SH-SY5Y (cell line): ENCODE results near the gene RNF11.

Source experiments
- GATA2 ChIP-seq: IDR thresholded peaks from 2 replicates; pipeline ENCODE4 v1.6.1; 2011; ENCODE audit warnings: mild to moderate bottlenecking, low read depth, low read length
- GATA3 ChIP-seq: IDR thresholded peaks from 2 replicates; pipeline ENCODE4 v1.6.1; 2011; ENCODE audit warnings: low read depth, mild to moderate bottlenecking, low read length, moderate library complexity

DNA sequence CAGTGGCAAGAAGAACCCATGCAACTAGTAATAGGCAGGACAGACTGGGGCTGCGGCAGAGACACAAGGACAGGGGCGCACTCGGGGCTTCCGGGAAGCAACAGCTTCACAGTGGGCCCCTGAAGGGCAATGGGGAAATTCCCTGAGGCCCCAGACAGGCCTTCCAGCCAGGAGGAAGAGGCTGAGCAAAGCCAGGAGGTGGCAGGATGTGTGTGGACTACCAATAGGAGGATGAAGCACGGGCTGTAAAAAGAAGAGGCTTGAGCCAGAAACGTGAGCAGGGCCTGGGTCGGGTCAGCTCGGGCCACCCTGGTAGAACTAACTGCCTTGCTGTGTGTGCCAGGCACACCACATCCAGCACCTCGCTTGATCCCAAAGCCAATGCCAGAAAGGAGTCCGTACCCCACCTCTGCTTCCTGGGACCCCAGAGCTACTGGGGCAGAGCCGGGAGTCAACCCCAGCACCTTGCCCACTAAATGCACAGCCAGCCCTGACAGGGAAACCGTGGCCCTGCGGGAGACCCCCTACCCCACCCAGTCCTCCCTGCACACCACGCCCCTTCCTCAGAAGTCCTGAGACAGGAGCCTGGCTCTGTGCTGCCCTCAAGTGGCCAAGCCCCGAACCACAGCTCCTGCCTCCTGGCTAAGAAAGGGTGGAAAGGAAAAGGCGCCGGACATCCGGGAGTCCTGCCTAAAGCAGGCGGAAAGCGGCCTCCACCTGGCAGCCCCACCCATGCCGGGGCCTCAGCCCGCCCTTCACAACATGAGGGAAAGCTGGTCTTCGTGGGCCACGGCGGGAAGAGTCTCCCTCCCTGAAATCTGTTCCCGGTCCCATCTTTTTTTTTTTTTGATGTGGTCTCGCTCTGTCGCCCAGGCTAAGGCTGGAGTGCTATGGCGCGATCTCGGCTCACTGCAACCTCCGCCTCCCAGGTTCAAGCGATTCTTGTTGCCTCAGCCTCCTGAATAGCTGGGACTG lies 60.6 kb downstream of the RNF11 start:
- TF ChIP-seq GATA2, result no peak
- no peak for TF ChIP-seq GATA3
